H9 (cell line): Measurements from ENCODE around the gene ABHD1. TPM values are rescaled to one million over a fixed set of nuclear protein-coding genes. Genes with fewer than 3 reads are reported as not detected.

Source experiments
- DNase-seq: peaks from one replicate; pipeline ENCODE4 v3.0.0-alpha.2; 2017
- H2AFZ ChIP-seq: one replicate; pipeline ENCODE4 v1.6.1; 2013; ENCODE audit warnings: mild to moderate bottlenecking, low read length, control low read depth, moderate library complexity
- H2AK5ac ChIP-seq: 2 replicates; pipeline ENCODE4 v1.6.1; 2013; ENCODE audit warnings: low read length, control low read depth, mixed read lengths; ENCODE audit not compliant: insufficient read length
- H2BK120ac ChIP-seq: one replicate; pipeline ENCODE4 v1.6.1; 2013; ENCODE audit warnings: low read depth, mild to moderate bottlenecking, low read length, control low read depth, inconsistent platforms; ENCODE audit not compliant: poor library complexity, severe bottlenecking
- H2BK12ac ChIP-seq: 2 replicates; pipeline ENCODE4 v1.6.1; 2013; ENCODE audit warnings: low read length, control low read depth, mixed read lengths, low read depth; ENCODE audit not compliant: insufficient read length
- H2BK15ac ChIP-seq: 2 replicates; pipeline ENCODE4 v1.6.1; 2013; ENCODE audit warnings: low read depth, low read length, control low read depth
- H2BK20ac ChIP-seq: one replicate; pipeline ENCODE4 v1.6.1; 2013; ENCODE audit warnings: low read depth, mild to moderate bottlenecking, low read length, control low read depth, inconsistent platforms; ENCODE audit not compliant: poor library complexity, severe bottlenecking
- H2BK5ac ChIP-seq: 2 replicates; pipeline ENCODE4 v1.6.1; 2013; ENCODE audit warnings: low read length, control low read depth, mixed read lengths; ENCODE audit not compliant: insufficient read length
- H3K14ac ChIP-seq: 2 replicates; pipeline ENCODE4 v1.6.1; 2013; ENCODE audit warnings: low read length, control low read depth; ENCODE audit not compliant: insufficient read depth
- H3K18ac ChIP-seq: 2 replicates; pipeline ENCODE4 v1.6.1; 2013; ENCODE audit warnings: low read depth, mild to moderate bottlenecking, mixed read lengths, low read length, control low read depth; ENCODE audit not compliant: insufficient read length
- H3K23ac ChIP-seq: 2 replicates; pipeline ENCODE4 v1.6.1; 2013; ENCODE audit warnings: low read length, control low read depth, mixed read lengths, low read depth; ENCODE audit not compliant: insufficient read length
- H3K23me2 ChIP-seq: 2 replicates; pipeline ENCODE4 v1.6.1; 2013; ENCODE audit warnings: low read depth, mild to moderate bottlenecking, mixed read lengths, low read length, control low read depth; ENCODE audit not compliant: insufficient read length, poor library complexity, severe bottlenecking
- H3K27ac ChIP-seq: 2 replicates; pipeline ENCODE4 v1.5.1; 2013; ENCODE audit warnings: low read length, control low read depth, mixed read lengths, low read depth; ENCODE audit not compliant: insufficient read length
- H3K27me3 ChIP-seq: 2 replicates; pipeline ENCODE4 v1.6.1; 2013; ENCODE audit warnings: low read length, control low read depth, inconsistent platforms; ENCODE audit not compliant: insufficient read depth
- H3K4ac ChIP-seq: 2 replicates; pipeline ENCODE4 v1.6.1; 2013; ENCODE audit warnings: low read depth, mild to moderate bottlenecking, control low read depth, inconsistent platforms, low read length, moderate library complexity
- H3K4me1 ChIP-seq: 2 replicates; pipeline ENCODE4 v1.6.1; 2013; ENCODE audit warnings: low read length, control low read depth, inconsistent platforms; ENCODE audit not compliant: insufficient read depth
- H3K4me2 ChIP-seq: 2 replicates; pipeline ENCODE4 v1.6.1; 2013; ENCODE audit warnings: low read length, control low read depth, mixed read lengths; ENCODE audit not compliant: insufficient read length, insufficient read depth
- H3K56ac ChIP-seq: 2 replicates; pipeline ENCODE4 v1.6.1; 2013; ENCODE audit warnings: low read depth, mild to moderate bottlenecking, mixed read lengths, low read length, control low read depth; ENCODE audit not compliant: insufficient read length
- H3K79me1 ChIP-seq: 2 replicates; pipeline ENCODE4 v1.6.1; 2013; ENCODE audit warnings: low read depth, mild to moderate bottlenecking, moderate library complexity, low read length, control low read depth, inconsistent platforms; ENCODE audit not compliant: insufficient read depth, poor library complexity, severe bottlenecking
- H3K79me2 ChIP-seq: 2 replicates; pipeline ENCODE4 v1.6.1; 2013; ENCODE audit warnings: low read length, control low read depth, inconsistent platforms; ENCODE audit not compliant: insufficient read depth
- H3K9ac ChIP-seq: 2 replicates; pipeline ENCODE4 v1.6.1; 2013; ENCODE audit warnings: low read length, control low read depth, mixed read lengths; ENCODE audit not compliant: insufficient read length; ENCODE audit errors: extremely low read depth
- H3K9me3 ChIP-seq: one replicate; pipeline ENCODE4 v1.6.1; 2013; ENCODE audit warnings: low read depth, low read length, inconsistent platforms; ENCODE audit not compliant: control insufficient read depth
- H3T11ph ChIP-seq: one replicate; pipeline ENCODE4 v1.6.1; 2013; ENCODE audit warnings: mild to moderate bottlenecking, low read length, control low read depth, inconsistent platforms
- H4K20me1 ChIP-seq: one replicate; pipeline ENCODE4 v1.6.1; 2013; ENCODE audit not compliant: control insufficient read depth, insufficient read length, insufficient read depth
- H4K5ac ChIP-seq: 2 replicates; pipeline ENCODE4 v1.6.1; 2013; ENCODE audit warnings: low read depth, mild to moderate bottlenecking, mixed read lengths, low read length, control low read depth; ENCODE audit not compliant: insufficient read length
- H4K8ac ChIP-seq: replicated peaks from 2 replicates; pipeline ENCODE4 v1.6.1; 2013; ENCODE audit warnings: low read length, control low read depth, mixed read lengths, low read depth; ENCODE audit not compliant: insufficient read length
- H4K91ac ChIP-seq: 2 replicates; pipeline ENCODE4 v1.6.1; 2013; ENCODE audit warnings: low read depth, mild to moderate bottlenecking, moderate library complexity, mixed read lengths, low read length, control low read depth; ENCODE audit not compliant: insufficient read length
- H3K27ac Mint-ChIP-seq, 3 experiments: 2 replicates in 2 of 3; 3 replicates in 1 of 3; pipeline ENCODE4 v1.8.0; 2020 to 2021; ENCODE audit warnings: mixed read lengths in 3 of 3, mild to moderate bottlenecking in 1 of 3, moderate library complexity in 1 of 3
- H3K27me3 Mint-ChIP-seq: 2 replicates; pipeline ENCODE4 v1.8.0; 2021; ENCODE audit warnings: low read depth, mild to moderate bottlenecking, moderate library complexity, mixed read lengths
- H3K36me3 Mint-ChIP-seq, 3 experiments: 2 replicates in 2 of 3; 3 replicates in 1 of 3; pipeline ENCODE4 v1.8.0; 2020 to 2021; ENCODE audit warnings: low read depth in 3 of 3, mixed read lengths in 3 of 3; ENCODE audit not compliant: insufficient read depth in 1 of 3
- H3K4me1 Mint-ChIP-seq, 2 experiments: 2 replicates each; pipeline ENCODE4 v1.8.0; 2020; ENCODE audit warnings: mixed read lengths in 2 of 2
- H3K4me3 Mint-ChIP-seq, 2 experiments: 2 replicates in 1 of 2; 3 replicates in 1 of 2; pipeline ENCODE4 v1.8.0; 2020 to 2021; ENCODE audit warnings: mild to moderate bottlenecking in 2 of 2, mixed read lengths in 2 of 2, moderate library complexity in 1 of 2
- H3K9me3 Mint-ChIP-seq, 2 experiments: 2 replicates in 1 of 2; 3 replicates in 1 of 2; pipeline ENCODE4 v1.8.0; 2020; ENCODE audit warnings: mild to moderate bottlenecking in 2 of 2, mixed read lengths in 2 of 2, moderate library complexity in 1 of 2
- CTCF ChIP-seq: fragments of 200-600 bp; sonication (generic); conservative IDR thresholded peaks from 3 replicates; pipeline ENCODE4 v1.8.0; 2021; ENCODE audit warnings: antibody characterized with exemption, mild to moderate bottlenecking
- WGBS: extraction: QIAGEN DNeasy Blood & Tissue Kit; methylation state at CpG from one replicate; pipeline ENCODE4 v1.1.7; 2013; ENCODE audit warnings: missing lambda C conversion rate, low lambda C conversion rate, mixed read lengths; ENCODE audit not compliant: insufficient read length; ENCODE audit errors: extremely low coverage; 5-methylcytosine and 5-hydroxymethylcytosine counted together
- total RNA-seq: library from RNA; stranded (reverse); gene quantifications from 2 replicates; pipeline ENCODE4 v1.2.1, GENCODE V29; 2021

The ABHD1 gene
- total RNA-seq, 1 experiment from 2014 or later = 0.31 TPM

GRCh38 chr2:27137322-27137935, 13.8 kb downstream of the ABHD1 start:
- WGBS = no CpG with 5 or more reads among the region's 21 CpGs
- no peak overlapping the region for H3K27ac Mint-ChIP-seq

More at GRCh38 chr2:27137322-27137935, 13.8 kb downstream of the ABHD1 start:
- Histone ChIP-seq H3K79me2 (peaks cover 2% of the 10 kb centered on the region; the same call in 1 of the 2 replicates), H3K14ac (no peak overlapping the region), H3K4ac (no peak overlapping the region), H2AK5ac (no peak overlapping the region), H3K9ac (no peak overlapping the region), H3K27me3 (no peaks in the 10 kb centered on the region), H3K27ac (no peak overlapping the region), H3K23me2 (no peaks in the 10 kb centered on the region), H3K79me1 (peaks cover 4% of the 10 kb centered on the region), H3T11ph (no peak overlapping the region), H3K9me3 (no peaks in the 10 kb centered on the region), H4K20me1 (no peaks in the 10 kb centered on the region), H2BK12ac (no peak overlapping the region), H4K91ac (no peak overlapping the region), H4K5ac (no peak overlapping the region), H4K8ac (no peak overlapping the region), H3K23ac (no peak overlapping the region), H3K4me2 (no peak overlapping the region), H2BK20ac (no peak overlapping the region), H3K56ac (no peak overlapping the region), H2BK120ac (no peak overlapping the region), H3K18ac (no peak overlapping the region), H2AFZ (no peak overlapping the region), H3K4me1 (no peaks in the 10 kb centered on the region), H2BK15ac (no peak overlapping the region), H2BK5ac (no peak overlapping the region)
- no peak for DNase-seq
- Mint-ChIP-seq H3K36me3 (peaks cover 5 to 9% (median 9%) of the 10 kb centered on the region in 3 experiments), H3K4me1 (peaks cover 10 to 11% of the 10 kb centered on the region in 2 experiments), H3K4me3 (no peak overlapping the region), H3K27me3 (peaks cover 10% of the 10 kb centered on the region), H3K9me3 (no peaks in the 10 kb centered on the region)
- TF ChIP-seq CTCF = no peak
